Stimulated activated CD4-positive, alpha-beta T cell treated with anti-CD3 and anti-CD28 coated beads, Interleukin-1b, Interleukin-23, amount 100 ng/mL, for 1 hour (primary cell): ENCODE measurements around the gene RASA3.
A peak's percentile ranks its signal among the peaks of the same experiment; 100 is the strongest.
"Not testable (repeated sequence)": the region's sequence is repeated elsewhere in the genome, so short reads cannot be mapped to it uniquely, and the experiment has no call there.

Experiments
- DNase-seq, 2 donors: peaks; one replicate each; pipeline ENCODE4 v3.0.0-alpha.2; 2020; ENCODE audit warnings: low read depth in 2 of 2

The RASA3 gene

GRCh38 chr13:114114006-114114640 is 18.3 kb downstream of the RASA3 start:
- no peak for DNase-seq

GRCh38 chr13:114113395-114113794 is 19.0 kb downstream of the RASA3 start:
- DNase-seq, result not testable (repeated sequence)

- no peak for DNase-seq
Observed at GRCh38 chr13:114112826-114113322, 19.5 kb downstream of the RASA3 start.

- DNase-seq, result no peak
Observed at GRCh38 chr13:114112231-114112825, 20.1 kb downstream of the RASA3 start.

GRCh38 chr13:114111577-114111976 is 20.8 kb downstream of the RASA3 start:
- DNase-seq, result no peak

GRCh38 chr13:114110830-114111189 is 21.6 kb downstream of the RASA3 start:
- not testable (repeated sequence) for DNase-seq

- DNase-seq, result peak in 1 of 2 donors; percentile 63
Observed at GRCh38 chr13:114110091-114110829, 22.2 kb downstream of the RASA3 start.

GRCh38 chr13:114109641-114110041 is 22.8 kb downstream of the RASA3 start:
- no peak for DNase-seq

GRCh38 chr13:114108894-114109293 is 23.5 kb downstream of the RASA3 start:
- no peak for DNase-seq

GRCh38 chr13:114108141-114108761 is 24.2 kb downstream of the RASA3 start:
- no peak for DNase-seq

- no peak for DNase-seq
Observed at GRCh38 chr13:114107686-114108081, 24.7 kb downstream of the RASA3 start.

- no peak for DNase-seq
Observed at GRCh38 chr13:114106991-114107685, 25.3 kb downstream of the RASA3 start.

GRCh38 chr13:114106526-114106925 is 25.9 kb downstream of the RASA3 start:
- no peak for DNase-seq

GRCh38 chr13:114105521-114106225 is 26.8 kb downstream of the RASA3 start:
- no peak for DNase-seq

- DNase-seq, result no peak
Observed at GRCh38 chr13:114104655-114105520, 27.5 kb downstream of the RASA3 start.

- no peak for DNase-seq
Observed at GRCh38 chr13:114103801-114104654, 28.4 kb downstream of the RASA3 start.

GRCh38 chr13:114103289-114103621 is 29.2 kb downstream of the RASA3 start:
- not testable (repeated sequence) for DNase-seq

GRCh38 chr13:114102521-114103288 is 29.7 kb downstream of the RASA3 start:
- no peak for DNase-seq

GRCh38 chr13:114102131-114102520 is 30.3 kb downstream of the RASA3 start:
- no peak for DNase-seq
